Hepatocyte (in vitro differentiated cells): ENCODE results near the gene RNF39. TPM values are rescaled to one million over a fixed set of nuclear protein-coding genes. Genes with fewer than 3 reads are reported as not detected.
A peak's percentile ranks its signal among the peaks of the same experiment; 100 is the strongest.

Experiments
- DNase-seq: peaks from one replicate; pipeline ENCODE4 v3.0.0-alpha.2; 2016; ENCODE audit warnings: low spot score
- H2AFZ ChIP-seq: fragments of 200-600 bp; sonication (generic); 2 replicates; pipeline ENCODE4 v1.6.0; 2016; ENCODE audit warnings: antibody characterized with exemption, mild to moderate bottlenecking
- H3K27ac ChIP-seq: fragments of 200-600 bp; sonication (generic); 2 replicates; pipeline ENCODE4 v1.5.1; 2016; ENCODE audit warnings: mild to moderate bottlenecking
- H3K27me3 ChIP-seq: fragments of 200-600 bp; sonication (generic); 2 replicates; pipeline ENCODE4 v1.6.1; 2016
- H3K36me3 ChIP-seq: fragments of 200-600 bp; sonication (generic); replicated peaks from 2 replicates; pipeline ENCODE4 v1.5.1; 2016; ENCODE audit warnings: low read depth; ENCODE audit not compliant: insufficient read depth
- H3K4me1 ChIP-seq: fragments of 200-600 bp; sonication (generic); 2 replicates; pipeline ENCODE4 v1.5.1; 2016; ENCODE audit warnings: mild to moderate bottlenecking, moderate library complexity; ENCODE audit not compliant: insufficient read depth
- H3K4me2 ChIP-seq: fragments of 200-600 bp; sonication (generic); 2 replicates; pipeline ENCODE4 v1.6.0; 2016
- H3K4me3 ChIP-seq: fragments of 200-600 bp; sonication (generic); 2 replicates; pipeline ENCODE4 v1.5.1; 2016; ENCODE audit warnings: mild to moderate bottlenecking
- H3K79me2 ChIP-seq: fragments of 200-600 bp; sonication (generic); 2 replicates; pipeline ENCODE4 v1.6.0; 2017; ENCODE audit warnings: mild to moderate bottlenecking
- H3K9me2 ChIP-seq: fragments of 200-600 bp; sonication (generic); replicated peaks from 2 replicates; pipeline ENCODE4 v1.6.0; 2017; ENCODE audit warnings: mild to moderate bottlenecking; ENCODE audit not compliant: insufficient read depth
- H3K9me3 ChIP-seq: fragments of 200-600 bp; sonication (generic); 2 replicates; pipeline ENCODE4 v1.5.1; 2016; ENCODE audit warnings: low read depth, mild to moderate bottlenecking
- H4K20me1 ChIP-seq: fragments of 200-600 bp; sonication (generic); 2 replicates; pipeline ENCODE4 v1.6.0; 2016; ENCODE audit warnings: mild to moderate bottlenecking; ENCODE audit not compliant: insufficient read depth, poor library complexity, severe bottlenecking
- EZH2 ChIP-seq: fragments of 200-600 bp; sonication (generic); IDR thresholded peaks from 2 replicates; pipeline ENCODE4 v1.6.1; 2016; ENCODE audit warnings: antibody characterized with exemption, mild to moderate bottlenecking, borderline replicate concordance
- EZH2phosphoT487 ChIP-seq: fragments of 200-600 bp; sonication (generic); IDR thresholded peaks from one replicate; pipeline ENCODE4 v1.6.1; 2018; ENCODE audit warnings: antibody characterized with exemption, mild to moderate bottlenecking, low read depth, moderate library complexity; ENCODE audit not compliant: unreplicated experiment, severe bottlenecking
- WGBS: methylation state at CpG from one replicate; pipeline ENCODE4 v1.1.6; 2016; ENCODE audit warnings: low lambda C conversion rate; ENCODE audit errors: missing lambda C conversion rate; 5-methylcytosine and 5-hydroxymethylcytosine counted together
- polyA plus RNA-seq: library from polyadenylated mRNA; unstranded; fragments of >200 nt; fragmentation: Nextera tagmentation; extraction: Ambion mirVana; gene quantifications from 2 replicates; pipeline ENCODE4 v1.2.1, GENCODE V29; 2016
- total RNA-seq: library from RNA; depleted of rRNA; stranded (reverse); fragments of >200 nt; gene quantifications from 2 replicates; pipeline ENCODE4 v1.2.3, GENCODE V29; 2014
- TF ChIP-seq, protein P1 (sequence below): fragments of 200-600 bp; sonication (generic); IDR thresholded peaks from 2 replicates; pipeline ENCODE4 v1.5.1; 2016; ENCODE audit warnings: antibody characterized with exemption, mild to moderate bottlenecking; ENCODE audit not compliant: poor library complexity

Gene RNF39
- total and polyA plus RNA-seq, 2 experiments from 2014 or later, result 0.73 to 3.3 TPM

DNA sequence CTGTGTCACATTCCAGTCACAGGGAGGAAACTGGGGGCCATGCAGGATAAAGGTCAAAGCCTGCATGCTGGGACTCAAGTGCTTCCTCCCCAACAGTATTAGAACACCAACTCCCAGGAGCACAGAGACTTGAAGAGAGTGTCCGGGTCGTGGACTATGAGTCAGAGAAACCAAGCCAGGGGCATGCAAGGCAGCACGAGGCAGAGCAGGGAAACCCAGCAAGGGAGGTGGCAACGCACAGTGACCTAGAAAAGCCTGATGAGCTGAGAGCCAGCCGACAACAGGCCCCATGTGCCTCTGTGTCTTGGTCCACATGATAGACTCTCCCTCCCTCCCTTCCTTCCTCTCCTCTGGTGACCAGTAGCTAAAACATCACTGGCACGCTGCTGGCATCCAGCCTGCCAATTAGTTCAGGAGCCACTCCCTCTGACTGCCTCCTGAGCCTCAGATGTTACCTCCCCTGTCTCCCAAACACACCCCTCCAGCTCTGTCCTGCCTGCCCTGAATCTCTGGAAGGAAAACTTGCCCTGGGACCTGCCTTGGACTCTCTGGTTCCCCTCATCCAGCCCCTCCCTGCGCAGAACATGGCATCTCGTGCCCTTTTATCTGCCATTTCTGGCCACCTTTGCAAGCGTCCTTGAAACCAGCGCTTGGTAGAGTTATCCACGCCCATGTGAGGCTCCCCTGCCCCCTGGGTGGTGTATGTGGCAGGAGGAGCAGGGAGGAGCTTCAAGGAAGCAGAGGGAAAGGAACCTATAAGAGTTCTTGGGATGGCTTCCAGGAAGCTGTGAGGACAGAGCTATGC is 16.2 kb upstream of the RNF39 start:
- Histone ChIP-seq H3K9me2 (no peaks in the 10 kb centered on the region), H3K4me3 (no peak overlapping the region), H3K27me3 (peaks cover 40% of the 10 kb centered on the region), H3K27ac (peak overlapping the region; percentile 64), H3K4me2 (no peak overlapping the region), H4K20me1 (no peaks in the 10 kb centered on the region), H2AFZ (no peak overlapping the region), H3K36me3 (no peaks in the 10 kb centered on the region), H3K79me2 (no peaks in the 10 kb centered on the region), H3K9me3 (no peaks in the 10 kb centered on the region), H3K4me1 (peaks cover 8% of the 10 kb centered on the region)
- WGBS, result 52% methylated on average over 11 of the region's 11 CpGs
- TF ChIP-seq, protein P1, sequence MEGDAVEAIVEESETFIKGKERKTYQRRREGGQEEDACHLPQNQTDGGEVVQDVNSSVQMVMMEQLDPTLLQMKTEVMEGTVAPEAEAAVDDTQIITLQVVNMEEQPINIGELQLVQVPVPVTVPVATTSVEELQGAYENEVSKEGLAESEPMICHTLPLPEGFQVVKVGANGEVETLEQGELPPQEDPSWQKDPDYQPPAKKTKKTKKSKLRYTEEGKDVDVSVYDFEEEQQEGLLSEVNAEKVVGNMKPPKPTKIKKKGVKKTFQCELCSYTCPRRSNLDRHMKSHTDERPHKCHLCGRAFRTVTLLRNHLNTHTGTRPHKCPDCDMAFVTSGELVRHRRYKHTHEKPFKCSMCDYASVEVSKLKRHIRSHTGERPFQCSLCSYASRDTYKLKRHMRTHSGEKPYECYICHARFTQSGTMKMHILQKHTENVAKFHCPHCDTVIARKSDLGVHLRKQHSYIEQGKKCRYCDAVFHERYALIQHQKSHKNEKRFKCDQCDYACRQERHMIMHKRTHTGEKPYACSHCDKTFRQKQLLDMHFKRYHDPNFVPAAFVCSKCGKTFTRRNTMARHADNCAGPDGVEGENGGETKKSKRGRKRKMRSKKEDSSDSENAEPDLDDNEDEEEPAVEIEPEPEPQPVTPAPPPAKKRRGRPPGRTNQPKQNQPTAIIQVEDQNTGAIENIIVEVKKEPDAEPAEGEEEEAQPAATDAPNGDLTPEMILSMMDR, result no peak
- TF ChIP-seq EZH2phosphoT487 (no peak), EZH2 (no peak)
- DNase-seq, result peak; percentile 64

DNA sequence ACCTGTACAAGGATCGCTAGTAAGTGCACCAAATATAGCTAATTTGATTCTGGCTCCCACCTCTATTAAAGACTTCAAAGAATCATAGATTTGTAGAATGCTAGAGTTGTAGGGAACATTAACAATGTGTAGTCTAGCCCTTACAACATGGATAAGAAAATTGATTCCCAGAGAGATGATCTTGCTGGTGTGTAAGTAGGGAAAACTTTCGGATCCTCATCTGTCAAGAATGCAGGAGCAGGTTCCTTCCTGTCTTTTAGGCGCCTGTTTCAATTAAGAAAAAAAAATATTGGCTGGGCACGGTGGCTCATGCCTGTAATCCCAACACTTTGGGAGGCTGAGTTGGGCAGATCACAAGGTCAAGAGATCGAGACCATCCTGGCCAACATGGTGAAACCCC is 12.3 kb upstream of the RNF39 start:
- no peak for TF ChIP-seq EZH2
- TF ChIP-seq EZH2phosphoT487, result no peak
- TF ChIP-seq, protein P1, result no peak
- Histone ChIP-seq H3K36me3 (no peaks in the 10 kb centered on the region), H3K9me2 (no peaks in the 10 kb centered on the region), H3K4me2 (no peak overlapping the region), H3K9me3 (no peaks in the 10 kb centered on the region), H4K20me1 (no peaks in the 10 kb centered on the region), H3K27ac (no peak overlapping the region), H3K4me1 (peaks cover 4% of the 10 kb centered on the region), H2AFZ (no peak overlapping the region), H3K27me3 (peaks cover 21% of the 10 kb centered on the region), H3K4me3 (no peak overlapping the region), H3K79me2 (no peaks in the 10 kb centered on the region)
- WGBS, result 90% methylated on average over 5 of the region's 5 CpGs
- DNase-seq, result no peak

DNA sequence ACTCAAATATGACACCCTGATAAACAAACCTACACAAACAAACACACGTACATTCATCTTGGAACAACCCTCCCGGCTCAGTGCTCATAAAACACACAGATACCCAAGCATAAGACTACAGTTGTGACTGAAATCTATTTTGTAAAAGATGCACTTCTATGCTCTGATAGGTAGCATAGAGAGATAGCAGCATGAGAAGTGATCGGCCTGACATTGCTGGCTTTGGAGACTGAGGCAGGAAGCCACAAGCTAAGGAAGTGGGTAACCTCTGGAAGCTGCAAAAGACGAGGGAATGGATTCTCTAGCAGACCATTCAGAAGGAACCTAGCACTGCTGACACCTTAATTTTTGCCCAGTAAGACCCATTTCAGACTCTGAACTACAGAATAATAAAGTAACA is 1.6 kb upstream of the RNF39 start:
- Histone ChIP-seq H3K9me2 (no peaks in the 10 kb centered on the region), H3K27ac (no peak overlapping the region), H3K4me3 (no peak overlapping the region), H3K4me2 (no peak overlapping the region), H3K27me3 (peaks cover 76% of the 10 kb centered on the region), H2AFZ (no peak overlapping the region), H4K20me1 (no peaks in the 10 kb centered on the region), H3K36me3 (no peaks in the 10 kb centered on the region), H3K4me1 (peaks cover 26% of the 10 kb centered on the region), H3K79me2 (no peaks in the 10 kb centered on the region), H3K9me3 (no peaks in the 10 kb centered on the region)
- 77% methylated on average over 4 of the region's 4 CpGs for WGBS
- TF ChIP-seq, protein P1, result no peak
- TF ChIP-seq EZH2phosphoT487 (no peak), EZH2 (no peak)
- no peak for DNase-seq
